A673 (cell line): ENCODE data around the gene PPP1R16B. TPM values are rescaled to one million over a fixed set of nuclear protein-coding genes. Genes with fewer than 3 reads are reported as not detected.
"Not testable (repeated sequence)": the region's sequence is repeated elsewhere in the genome, so short reads cannot be mapped to it uniquely, and the experiment has no call there.

Experiments
- BruUV-seq: library from RNA; stranded (reverse); fragments of 400-500 nt; replicated peaks from 2 replicates; lab custom pipeline; 2021; lab: Mats Ljungman, UMichigan
- CTCF ChIA-PET: fragments of 300-600 bp; sonication (Branson Sonifier 250); formaldehyde crosslinking; loops from one replicate; lab custom pipeline; 2022; ENCODE audit warnings: antibody characterized with exemption; lab: Charles Lee
- POLR2A ChIA-PET: fragments of 300-600 bp; sonication (Branson Sonifier 250); formaldehyde crosslinking; loops from one replicate; lab custom pipeline; 2022; ENCODE audit warnings: antibody characterized with exemption; ENCODE audit not compliant: low non-redundant PET; lab: Charles Lee
- DNase-seq: peaks from one replicate; pipeline ENCODE4 v3.0.0-alpha.2; 2015; ENCODE audit warnings: low spot score
- H3K27ac ChIP-seq: fragments of 200-600 bp; sonication (generic); 2 replicates; pipeline ENCODE4 v1.5.1; 2016; ENCODE audit warnings: mixed run types, low read depth, mild to moderate bottlenecking, mixed read lengths, antibody characterized with exemption, low read length; ENCODE audit not compliant: poor library complexity, severe bottlenecking
- H3K27me3 ChIP-seq: fragments of 200-600 bp; sonication (generic); replicated peaks from 2 replicates; pipeline ENCODE4 v1.6.1; 2017; ENCODE audit warnings: mixed run types, low read depth, mild to moderate bottlenecking, mixed read lengths, antibody characterized with exemption, low read length; ENCODE audit not compliant: insufficient read depth, poor library complexity
- H3K36me3 ChIP-seq: fragments of 200-600 bp; sonication (generic); 2 replicates; pipeline ENCODE4 v1.6.1; 2016; ENCODE audit warnings: mixed run types, mild to moderate bottlenecking, mixed read lengths, antibody characterized with exemption, low read length; ENCODE audit not compliant: insufficient read depth, poor library complexity, severe bottlenecking
- H3K4me1 ChIP-seq: fragments of 200-600 bp; sonication (generic); 2 replicates; pipeline ENCODE4 v1.6.1; 2017; ENCODE audit warnings: mixed run types, mild to moderate bottlenecking, mixed read lengths, antibody characterized with exemption, low read length; ENCODE audit not compliant: insufficient read depth, poor library complexity, severe bottlenecking
- H3K4me3 ChIP-seq: fragments of 200-600 bp; sonication (generic); 2 replicates; pipeline ENCODE4 v1.5.1; 2016; ENCODE audit warnings: low read depth, mixed run types, mild to moderate bottlenecking, mixed read lengths, low read length; ENCODE audit not compliant: poor library complexity, severe bottlenecking
- H3K9me3 ChIP-seq: fragments of 200-600 bp; sonication (generic); 2 replicates; pipeline ENCODE4 v1.6.1; 2016; ENCODE audit warnings: mixed run types, low read depth, mild to moderate bottlenecking, mixed read lengths, antibody characterized with exemption, low read length; ENCODE audit not compliant: poor library complexity, severe bottlenecking
- EZH2 ChIP-seq: fragments of 200-600 bp; sonication (generic); IDR thresholded peaks from 2 replicates; pipeline ENCODE4 v1.6.1; 2017; ENCODE audit warnings: borderline replicate concordance, low read depth, mild to moderate bottlenecking, mixed read lengths, antibody characterized with exemption, low read length; ENCODE audit not compliant: poor library complexity, severe bottlenecking
- intact Hi-C: fragments of 100-400 bp; cut with micrococcal nuclease; formaldehyde crosslinking; loops from one replicate; pipeline ENCODE4 v1.10.0; 2022; ENCODE audit not compliant: unreplicated experiment
- total RNA-seq: library from RNA; stranded (reverse); gene quantifications from 2 replicates; pipeline ENCODE4 v1.2.3, GENCODE V29; 2021
- TF ChIP-seq, protein P1 (sequence below): fragments of 300-800, 200-600 bp; sonication (generic); conservative IDR thresholded peaks from 2 replicates; pipeline ENCODE4 v1.5.1; 2017; ENCODE audit warnings: low read depth, mild to moderate bottlenecking, antibody characterized with exemption, low read length, moderate library complexity, mixed read lengths

Gene PPP1R16B
- total RNA-seq, 1 experiment from 2014 or later = 0.17 TPM

DNA sequence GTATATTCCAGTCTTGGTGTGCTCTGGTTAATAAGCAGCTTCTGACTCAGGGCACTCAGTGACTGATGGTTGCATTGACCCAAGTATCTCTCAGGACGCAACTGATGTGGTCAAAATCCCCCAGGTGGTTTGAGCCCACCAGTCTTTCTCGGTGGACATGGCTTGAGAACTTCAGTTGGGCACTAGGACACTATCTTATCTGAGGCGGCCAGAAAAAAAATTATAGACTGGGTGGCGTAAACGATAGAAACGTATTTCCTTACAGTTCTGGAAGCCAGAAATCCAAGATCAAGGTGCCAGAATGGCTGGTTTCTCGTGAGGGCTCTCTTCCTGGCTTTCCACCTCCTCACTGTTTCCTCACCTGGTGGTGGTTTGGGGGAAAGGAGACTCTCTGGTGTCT is 52.2 kb downstream of the PPP1R16B start:
- no peak overlapping the region for H3K27ac ChIP-seq
- no peak for DNase-seq
- ChIA-PET POLR2A (no interaction called here), CTCF (no interaction called here)
- no peaks in the 10 kb centered on the region for H3K9me3 ChIP-seq
- TF ChIP-seq EZH2 = no peak
- TF ChIP-seq, protein P1, sequence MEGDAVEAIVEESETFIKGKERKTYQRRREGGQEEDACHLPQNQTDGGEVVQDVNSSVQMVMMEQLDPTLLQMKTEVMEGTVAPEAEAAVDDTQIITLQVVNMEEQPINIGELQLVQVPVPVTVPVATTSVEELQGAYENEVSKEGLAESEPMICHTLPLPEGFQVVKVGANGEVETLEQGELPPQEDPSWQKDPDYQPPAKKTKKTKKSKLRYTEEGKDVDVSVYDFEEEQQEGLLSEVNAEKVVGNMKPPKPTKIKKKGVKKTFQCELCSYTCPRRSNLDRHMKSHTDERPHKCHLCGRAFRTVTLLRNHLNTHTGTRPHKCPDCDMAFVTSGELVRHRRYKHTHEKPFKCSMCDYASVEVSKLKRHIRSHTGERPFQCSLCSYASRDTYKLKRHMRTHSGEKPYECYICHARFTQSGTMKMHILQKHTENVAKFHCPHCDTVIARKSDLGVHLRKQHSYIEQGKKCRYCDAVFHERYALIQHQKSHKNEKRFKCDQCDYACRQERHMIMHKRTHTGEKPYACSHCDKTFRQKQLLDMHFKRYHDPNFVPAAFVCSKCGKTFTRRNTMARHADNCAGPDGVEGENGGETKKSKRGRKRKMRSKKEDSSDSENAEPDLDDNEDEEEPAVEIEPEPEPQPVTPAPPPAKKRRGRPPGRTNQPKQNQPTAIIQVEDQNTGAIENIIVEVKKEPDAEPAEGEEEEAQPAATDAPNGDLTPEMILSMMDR = no peak
- intact Hi-C loops = no loop called here
- no peak overlapping the region for H3K4me3 ChIP-seq
- H3K4me1 ChIP-seq = no peaks in the 10 kb centered on the region
- no peaks in the 10 kb centered on the region for H3K36me3 ChIP-seq
- no TSS peak for BruUV-seq
- H3K27me3 ChIP-seq = peaks cover 27% of the 10 kb centered on the region

DNA sequence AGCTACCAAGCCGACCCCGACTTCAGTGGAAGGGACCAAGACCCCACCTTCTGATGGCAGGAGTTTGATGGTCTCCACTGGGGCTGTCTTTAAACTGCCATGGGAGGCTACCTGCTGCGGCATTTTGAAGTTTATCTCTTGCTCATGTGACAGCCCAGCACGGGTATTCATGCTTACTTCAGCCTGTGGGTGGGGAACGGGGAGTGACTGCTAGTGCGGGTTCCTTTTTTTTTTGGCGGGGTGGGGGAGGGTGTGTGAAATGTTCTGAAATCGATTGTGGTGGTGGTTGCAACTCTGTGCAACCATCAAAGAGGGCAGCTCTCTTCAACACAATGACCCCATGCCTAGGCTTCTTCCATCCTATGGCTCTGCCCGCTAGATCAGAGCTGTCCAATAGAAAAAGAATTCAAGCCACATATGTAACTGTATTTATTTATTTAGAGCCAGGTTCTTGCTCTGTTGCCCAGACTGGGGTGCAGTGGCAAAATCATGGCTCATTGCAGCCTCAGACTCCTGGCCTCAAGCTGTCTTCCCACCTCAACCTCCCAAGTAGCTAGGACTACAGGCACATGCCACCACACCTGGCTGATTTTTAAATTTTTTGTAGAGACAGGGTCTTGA is 53.7 kb downstream of the PPP1R16B start:
- Histone ChIP-seq H3K36me3 (no peaks in the 10 kb centered on the region), H3K4me3 (no peak overlapping the region), H3K27ac (no peak overlapping the region), H3K4me1 (no peaks in the 10 kb centered on the region), H3K9me3 (no peaks in the 10 kb centered on the region), H3K27me3 (peaks cover 27% of the 10 kb centered on the region)
- no peak for TF ChIP-seq EZH2
- TF ChIP-seq, protein P1 = no peak
- intact Hi-C loops = no loop called here
- no peak for DNase-seq
- ChIA-PET CTCF (interaction anchor here (0.5 kb wide), 1 partner anchor 189 kb away, joined by 9 read pairs; no protein-coding TSS in a partner anchor), POLR2A (interaction anchor here (0.7 kb wide), 1 partner anchor 64 kb away, joined by 3 read pairs; no protein-coding TSS in a partner anchor)
- BruUV-seq = no TSS peak

DNA sequence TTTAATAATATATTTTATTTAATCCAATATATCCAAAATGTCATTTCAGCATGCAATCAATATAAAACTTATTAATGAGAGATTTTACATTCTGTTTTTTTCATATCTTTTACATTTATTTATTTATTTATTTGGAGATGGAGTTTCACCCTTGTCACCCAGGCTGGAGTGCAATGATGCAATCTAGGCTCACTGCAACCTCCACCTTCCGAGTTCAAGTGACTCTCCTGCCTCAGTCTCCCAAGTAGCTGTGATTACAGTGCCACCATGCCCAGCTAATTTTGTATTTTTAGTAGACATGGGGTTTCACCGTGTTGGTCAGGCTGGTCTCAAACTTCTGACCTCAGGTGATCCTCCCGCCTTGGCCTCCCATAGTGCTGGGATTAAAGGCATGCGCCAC is 54.4 kb downstream of the PPP1R16B start:
- H3K4me1 ChIP-seq, DNase-seq, BruUV-seq, H3K36me3 ChIP-seq, H3K9me3 ChIP-seq, CTCF ChIA-PET, intact Hi-C loops, H3K4me3 ChIP-seq, H3K27ac ChIP-seq: not testable (repeated sequence)
- POLR2A ChIA-PET = interaction anchor here (0.7 kb wide), 1 partner anchor 65 kb away, joined by 3 read pairs; no protein-coding TSS in a partner anchor
- peaks cover 26% of the 10 kb centered on the region for H3K27me3 ChIP-seq

DNA sequence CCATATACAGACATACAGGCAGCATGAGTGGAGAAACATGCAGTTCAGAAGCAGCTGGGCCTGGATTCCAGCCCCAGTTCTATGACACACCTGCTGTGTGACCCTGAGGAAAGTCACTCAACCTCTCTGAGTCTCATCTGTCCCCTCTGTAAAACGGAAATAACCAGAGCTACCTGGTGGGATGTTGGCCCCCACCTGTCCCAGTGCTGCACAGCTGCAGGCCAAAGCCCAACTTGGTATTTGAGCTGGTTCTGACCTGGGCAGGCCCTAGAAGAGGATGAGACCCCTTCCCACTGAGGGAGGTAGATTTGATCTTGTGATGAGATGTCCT is 55.5 kb downstream of the PPP1R16B start:
- Histone ChIP-seq H3K4me3 (no peak overlapping the region), H3K27ac (no peak overlapping the region), H3K9me3 (no peaks in the 10 kb centered on the region), H3K36me3 (no peaks in the 10 kb centered on the region), H3K27me3 (peaks cover 21% of the 10 kb centered on the region), H3K4me1 (no peaks in the 10 kb centered on the region)
- DNase-seq = no peak
- BruUV-seq = no TSS peak
- intact Hi-C loops = no loop called here
- ChIA-PET CTCF (no interaction called here), POLR2A (no interaction called here)
- TF ChIP-seq EZH2 = no peak
- TF ChIP-seq, protein P1 = no peak
